H9 (cell line): ENCODE measurements around the gene PRIMPOL. TPM values are rescaled to one million over a fixed set of nuclear protein-coding genes. Genes with fewer than 3 reads are reported as not detected.

Source experiments
- DNase-seq: peaks from one replicate; pipeline ENCODE4 v3.0.0-alpha.2; 2017
- H2AFZ ChIP-seq: one replicate; pipeline ENCODE4 v1.6.1; 2013; ENCODE audit warnings: mild to moderate bottlenecking, low read length, control low read depth, moderate library complexity
- H2AK5ac ChIP-seq: 2 replicates; pipeline ENCODE4 v1.6.1; 2013; ENCODE audit warnings: low read length, control low read depth, mixed read lengths; ENCODE audit not compliant: insufficient read length
- H2BK120ac ChIP-seq: one replicate; pipeline ENCODE4 v1.6.1; 2013; ENCODE audit warnings: low read depth, mild to moderate bottlenecking, low read length, control low read depth, inconsistent platforms; ENCODE audit not compliant: poor library complexity, severe bottlenecking
- H2BK12ac ChIP-seq: 2 replicates; pipeline ENCODE4 v1.6.1; 2013; ENCODE audit warnings: low read length, control low read depth, mixed read lengths, low read depth; ENCODE audit not compliant: insufficient read length
- H2BK15ac ChIP-seq: 2 replicates; pipeline ENCODE4 v1.6.1; 2013; ENCODE audit warnings: low read depth, low read length, control low read depth
- H2BK20ac ChIP-seq: one replicate; pipeline ENCODE4 v1.6.1; 2013; ENCODE audit warnings: low read depth, mild to moderate bottlenecking, low read length, control low read depth, inconsistent platforms; ENCODE audit not compliant: poor library complexity, severe bottlenecking
- H2BK5ac ChIP-seq: 2 replicates; pipeline ENCODE4 v1.6.1; 2013; ENCODE audit warnings: low read length, control low read depth, mixed read lengths; ENCODE audit not compliant: insufficient read length
- H3K14ac ChIP-seq: 2 replicates; pipeline ENCODE4 v1.6.1; 2013; ENCODE audit warnings: low read length, control low read depth; ENCODE audit not compliant: insufficient read depth
- H3K18ac ChIP-seq: 2 replicates; pipeline ENCODE4 v1.6.1; 2013; ENCODE audit warnings: low read depth, mild to moderate bottlenecking, mixed read lengths, low read length, control low read depth; ENCODE audit not compliant: insufficient read length
- H3K23ac ChIP-seq: 2 replicates; pipeline ENCODE4 v1.6.1; 2013; ENCODE audit warnings: low read length, control low read depth, mixed read lengths, low read depth; ENCODE audit not compliant: insufficient read length
- H3K23me2 ChIP-seq: 2 replicates; pipeline ENCODE4 v1.6.1; 2013; ENCODE audit warnings: low read depth, mild to moderate bottlenecking, mixed read lengths, low read length, control low read depth; ENCODE audit not compliant: insufficient read length, poor library complexity, severe bottlenecking
- H3K27ac ChIP-seq: 2 replicates; pipeline ENCODE4 v1.5.1; 2013; ENCODE audit warnings: low read length, control low read depth, mixed read lengths, low read depth; ENCODE audit not compliant: insufficient read length
- H3K27me3 ChIP-seq: 2 replicates; pipeline ENCODE4 v1.6.1; 2013; ENCODE audit warnings: low read length, control low read depth, inconsistent platforms; ENCODE audit not compliant: insufficient read depth
- H3K4ac ChIP-seq: 2 replicates; pipeline ENCODE4 v1.6.1; 2013; ENCODE audit warnings: low read depth, mild to moderate bottlenecking, control low read depth, inconsistent platforms, low read length, moderate library complexity
- H3K4me1 ChIP-seq: 2 replicates; pipeline ENCODE4 v1.6.1; 2013; ENCODE audit warnings: low read length, control low read depth, inconsistent platforms; ENCODE audit not compliant: insufficient read depth
- H3K4me2 ChIP-seq: 2 replicates; pipeline ENCODE4 v1.6.1; 2013; ENCODE audit warnings: low read length, control low read depth, mixed read lengths; ENCODE audit not compliant: insufficient read length, insufficient read depth
- H3K56ac ChIP-seq: 2 replicates; pipeline ENCODE4 v1.6.1; 2013; ENCODE audit warnings: low read depth, mild to moderate bottlenecking, mixed read lengths, low read length, control low read depth; ENCODE audit not compliant: insufficient read length
- H3K79me1 ChIP-seq: 2 replicates; pipeline ENCODE4 v1.6.1; 2013; ENCODE audit warnings: low read depth, mild to moderate bottlenecking, moderate library complexity, low read length, control low read depth, inconsistent platforms; ENCODE audit not compliant: insufficient read depth, poor library complexity, severe bottlenecking
- H3K79me2 ChIP-seq: 2 replicates; pipeline ENCODE4 v1.6.1; 2013; ENCODE audit warnings: low read length, control low read depth, inconsistent platforms; ENCODE audit not compliant: insufficient read depth
- H3K9ac ChIP-seq: 2 replicates; pipeline ENCODE4 v1.6.1; 2013; ENCODE audit warnings: low read length, control low read depth, mixed read lengths; ENCODE audit not compliant: insufficient read length; ENCODE audit errors: extremely low read depth
- H3K9me3 ChIP-seq: one replicate; pipeline ENCODE4 v1.6.1; 2013; ENCODE audit warnings: low read depth, low read length, inconsistent platforms; ENCODE audit not compliant: control insufficient read depth
- H3T11ph ChIP-seq: one replicate; pipeline ENCODE4 v1.6.1; 2013; ENCODE audit warnings: mild to moderate bottlenecking, low read length, control low read depth, inconsistent platforms
- H4K20me1 ChIP-seq: one replicate; pipeline ENCODE4 v1.6.1; 2013; ENCODE audit not compliant: control insufficient read depth, insufficient read length, insufficient read depth
- H4K5ac ChIP-seq: 2 replicates; pipeline ENCODE4 v1.6.1; 2013; ENCODE audit warnings: low read depth, mild to moderate bottlenecking, mixed read lengths, low read length, control low read depth; ENCODE audit not compliant: insufficient read length
- H4K8ac ChIP-seq: replicated peaks from 2 replicates; pipeline ENCODE4 v1.6.1; 2013; ENCODE audit warnings: low read length, control low read depth, mixed read lengths, low read depth; ENCODE audit not compliant: insufficient read length
- H4K91ac ChIP-seq: 2 replicates; pipeline ENCODE4 v1.6.1; 2013; ENCODE audit warnings: low read depth, mild to moderate bottlenecking, moderate library complexity, mixed read lengths, low read length, control low read depth; ENCODE audit not compliant: insufficient read length
- H3K27ac Mint-ChIP-seq, 3 experiments: 2 replicates in 2 of 3; 3 replicates in 1 of 3; pipeline ENCODE4 v1.8.0; 2020 to 2021; ENCODE audit warnings: mixed read lengths in 3 of 3, mild to moderate bottlenecking in 1 of 3, moderate library complexity in 1 of 3
- H3K27me3 Mint-ChIP-seq: 2 replicates; pipeline ENCODE4 v1.8.0; 2021; ENCODE audit warnings: low read depth, mild to moderate bottlenecking, moderate library complexity, mixed read lengths
- H3K36me3 Mint-ChIP-seq, 3 experiments: 2 replicates in 2 of 3; 3 replicates in 1 of 3; pipeline ENCODE4 v1.8.0; 2020 to 2021; ENCODE audit warnings: low read depth in 3 of 3, mixed read lengths in 3 of 3; ENCODE audit not compliant: insufficient read depth in 1 of 3
- H3K4me1 Mint-ChIP-seq, 2 experiments: 2 replicates each; pipeline ENCODE4 v1.8.0; 2020; ENCODE audit warnings: mixed read lengths in 2 of 2
- H3K4me3 Mint-ChIP-seq, 2 experiments: 2 replicates in 1 of 2; 3 replicates in 1 of 2; pipeline ENCODE4 v1.8.0; 2020 to 2021; ENCODE audit warnings: mild to moderate bottlenecking in 2 of 2, mixed read lengths in 2 of 2, moderate library complexity in 1 of 2
- H3K9me3 Mint-ChIP-seq, 2 experiments: 2 replicates in 1 of 2; 3 replicates in 1 of 2; pipeline ENCODE4 v1.8.0; 2020; ENCODE audit warnings: mild to moderate bottlenecking in 2 of 2, mixed read lengths in 2 of 2, moderate library complexity in 1 of 2
- WGBS: extraction: QIAGEN DNeasy Blood & Tissue Kit; methylation state at CpG from one replicate; pipeline ENCODE4 v1.1.7; 2013; ENCODE audit warnings: missing lambda C conversion rate, low lambda C conversion rate, mixed read lengths; ENCODE audit not compliant: insufficient read length; ENCODE audit errors: extremely low coverage; 5-methylcytosine and 5-hydroxymethylcytosine counted together
- total RNA-seq: library from RNA; stranded (reverse); gene quantifications from 2 replicates; pipeline ENCODE4 v1.2.1, GENCODE V29; 2021
- TF ChIP-seq, protein P1 (sequence below): fragments of 200-600 bp; sonication (generic); conservative IDR thresholded peaks from 3 replicates; pipeline ENCODE4 v1.8.0; 2021; ENCODE audit warnings: antibody characterized with exemption, mild to moderate bottlenecking

The PRIMPOL gene
- total RNA-seq, 1 experiment from 2014 or later, result 4.9 TPM

DNA sequence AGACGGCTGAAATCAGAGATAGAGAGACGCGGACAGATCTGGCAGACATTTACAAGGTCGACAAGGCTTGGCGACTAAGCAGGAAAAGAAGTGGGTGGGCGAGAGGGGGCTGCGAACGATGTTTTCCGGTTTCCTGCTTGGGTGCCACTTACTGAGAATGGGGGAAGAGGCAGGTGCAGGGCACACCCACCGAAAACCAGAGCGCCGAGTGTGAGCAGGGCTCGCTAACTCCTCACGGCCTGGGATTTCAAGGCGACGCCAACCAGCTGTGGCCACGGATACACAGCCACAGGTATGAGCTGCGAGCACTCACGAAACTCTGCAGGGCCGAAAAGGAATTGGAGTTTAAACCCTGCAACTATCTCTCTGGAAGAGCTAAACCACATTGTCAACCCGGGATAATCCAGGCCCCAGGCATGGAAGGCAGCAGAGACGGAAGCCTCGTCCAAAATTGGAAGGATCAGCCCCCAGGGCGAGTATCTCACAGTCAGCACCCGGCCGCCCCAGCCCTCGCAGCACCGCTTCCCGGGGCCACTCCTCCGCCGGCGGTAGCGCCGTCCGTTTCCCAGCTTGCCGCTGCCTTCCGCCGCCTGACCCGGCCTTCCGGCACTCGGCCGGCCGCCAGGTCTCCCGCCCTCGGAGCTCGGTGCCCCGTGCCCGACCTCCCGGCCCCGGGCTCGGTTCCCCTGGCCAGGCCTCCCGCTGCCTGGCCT lies 1.1 kb upstream of the PRIMPOL start:
- TF ChIP-seq, protein P1, sequence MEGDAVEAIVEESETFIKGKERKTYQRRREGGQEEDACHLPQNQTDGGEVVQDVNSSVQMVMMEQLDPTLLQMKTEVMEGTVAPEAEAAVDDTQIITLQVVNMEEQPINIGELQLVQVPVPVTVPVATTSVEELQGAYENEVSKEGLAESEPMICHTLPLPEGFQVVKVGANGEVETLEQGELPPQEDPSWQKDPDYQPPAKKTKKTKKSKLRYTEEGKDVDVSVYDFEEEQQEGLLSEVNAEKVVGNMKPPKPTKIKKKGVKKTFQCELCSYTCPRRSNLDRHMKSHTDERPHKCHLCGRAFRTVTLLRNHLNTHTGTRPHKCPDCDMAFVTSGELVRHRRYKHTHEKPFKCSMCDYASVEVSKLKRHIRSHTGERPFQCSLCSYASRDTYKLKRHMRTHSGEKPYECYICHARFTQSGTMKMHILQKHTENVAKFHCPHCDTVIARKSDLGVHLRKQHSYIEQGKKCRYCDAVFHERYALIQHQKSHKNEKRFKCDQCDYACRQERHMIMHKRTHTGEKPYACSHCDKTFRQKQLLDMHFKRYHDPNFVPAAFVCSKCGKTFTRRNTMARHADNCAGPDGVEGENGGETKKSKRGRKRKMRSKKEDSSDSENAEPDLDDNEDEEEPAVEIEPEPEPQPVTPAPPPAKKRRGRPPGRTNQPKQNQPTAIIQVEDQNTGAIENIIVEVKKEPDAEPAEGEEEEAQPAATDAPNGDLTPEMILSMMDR, result no peak
- Histone ChIP-seq H2BK15ac (no peak overlapping the region), H3K23ac (no peak overlapping the region), H4K91ac (no peak overlapping the region), H2BK5ac (no peak overlapping the region), H3K79me2 (peaks cover 31% of the 10 kb centered on the region), H2BK20ac (no peak overlapping the region), H3K4me2 (peak overlapping the region; percentile 89), H3K4ac (no peak overlapping the region), H3K27me3 (no peaks in the 10 kb centered on the region), H3K79me1 (no peaks in the 10 kb centered on the region), H3K27ac (no peak overlapping the region), H2BK120ac (no peak overlapping the region), H3K14ac (peak overlapping the region; percentile 81; the same call in 1 of the 2 replicates), H4K5ac (no peak overlapping the region), H3K4me1 (peaks cover 16% of the 10 kb centered on the region), H3T11ph (no peak overlapping the region), H2AK5ac (no peak overlapping the region), H3K18ac (no peak overlapping the region), H4K8ac (no peak overlapping the region), H2AFZ (no peak overlapping the region), H2BK12ac (no peak overlapping the region), H3K9ac (peak overlapping the region; percentile 65), H4K20me1 (no peaks in the 10 kb centered on the region), H3K23me2 (peaks cover 13% of the 10 kb centered on the region), H3K56ac (no peak overlapping the region), H3K9me3 (no peaks in the 10 kb centered on the region)
- H3K4me1 Mint-ChIP-seq, result peaks cover 58 to 62% of the 10 kb centered on the region in 2 experiments
- no CpG with 5 or more reads among the region's 52 CpGs for WGBS
- H3K4me3 Mint-ChIP-seq, result peak overlapping the region; percentile 83 to 87
- peaks cover 2 to 22% (median 13%) of the 10 kb centered on the region in 3 experiments; a peak in 5 of 7 replicates for H3K36me3 Mint-ChIP-seq
- H3K27ac Mint-ChIP-seq, result peak overlapping the region; percentile 68 to 95 (median 92)
- DNase-seq, result peak; percentile 43
- no peaks in the 10 kb centered on the region for H3K9me3 Mint-ChIP-seq
- H3K27me3 Mint-ChIP-seq, result no peaks in the 10 kb centered on the region
